GM19238 (cell line): ENCODE results near the gene MRPL3.
"Not testable (repeated sequence)": the region's sequence is repeated elsewhere in the genome, so short reads cannot be mapped to it uniquely, and the experiment has no call there.

Experiments
- DNase-seq: peaks from one replicate; pipeline ENCODE4 v3.0.0; 2011; ENCODE audit warnings: low spot score; ENCODE audit not compliant: insufficient read length

The MRPL3 gene

GRCh38 chr3:131494706-131495105 lies 8.1 kb downstream of the MRPL3 start:
- no peak for DNase-seq

- DNase-seq = no peak
These were observed 11.0 kb downstream of the MRPL3 start for GRCh38 chr3:131491775-131492174.

- DNase-seq = no peak
These were observed 11.7 kb downstream of the MRPL3 start for GRCh38 chr3:131491084-131491483.

GRCh38 chr3:131486545-131486944 lies 16.2 kb downstream of the MRPL3 start:
- not testable (repeated sequence) for DNase-seq

- no peak for DNase-seq
These were observed 17.7 kb downstream of the MRPL3 start for GRCh38 chr3:131485119-131485518.

GRCh38 chr3:131484496-131485111 lies 18.2 kb downstream of the MRPL3 start:
- no peak for DNase-seq

GRCh38 chr3:131480116-131480515 lies 22.7 kb downstream of the MRPL3 start:
- no peak for DNase-seq

- no peak for DNase-seq
These were observed 25.0 kb downstream of the MRPL3 start for GRCh38 chr3:131477813-131478212.

GRCh38 chr3:131474115-131474514 lies 28.7 kb downstream of the MRPL3 start:
- DNase-seq = no peak

GRCh38 chr3:131470377-131470776 lies 32.4 kb downstream of the MRPL3 start:
- no peak for DNase-seq

- no peak for DNase-seq
These were observed 44.1 kb downstream of the MRPL3 start for GRCh38 chr3:131458653-131459052.

- DNase-seq = no peak
These were observed 45.6 kb downstream of the MRPL3 start for GRCh38 chr3:131457220-131457619.

- no peak for DNase-seq
These were observed 48.3 kb downstream of the MRPL3 start for GRCh38 chr3:131454501-131454900.

GRCh38 chr3:131453533-131453932 lies 49.2 kb downstream of the MRPL3 start:
- no peak for DNase-seq

- no peak for DNase-seq
These were observed 55.4 kb downstream of the MRPL3 start for GRCh38 chr3:131447349-131447748.

- no peak for DNase-seq
These were observed 58.6 kb downstream of the MRPL3 start for GRCh38 chr3:131444180-131444579.

- DNase-seq = no peak
These were observed 63.7 kb downstream of the MRPL3 start for GRCh38 chr3:131439084-131439483.

- no peak for DNase-seq
These were observed 67.8 kb downstream of the MRPL3 start for GRCh38 chr3:131435000-131435399.

- DNase-seq = no peak
These were observed 70.3 kb downstream of the MRPL3 start for GRCh38 chr3:131432441-131432840.

GRCh38 chr3:131431754-131432153 lies 71.0 kb downstream of the MRPL3 start:
- no peak for DNase-seq

GRCh38 chr3:131427226-131427625 lies 75.5 kb downstream of the MRPL3 start:
- no peak for DNase-seq

GRCh38 chr3:131421957-131422498 lies 80.7 kb downstream of the MRPL3 start:
- no peak for DNase-seq

GRCh38 chr3:131421301-131421700 lies 81.5 kb downstream of the MRPL3 start:
- no peak for DNase-seq

- DNase-seq = no peak
These were observed 85.0 kb downstream of the MRPL3 start for GRCh38 chr3:131417751-131418150.
